GM21723 (cell line): ENCODE results near the gene THUMPD1.
"Not testable (repeated sequence)": the region's sequence is repeated elsewhere in the genome, so short reads cannot be mapped to it uniquely, and the experiment has no call there.

Source experiments
- ATAC-seq: cut with Tn5 transposase; IDR thresholded peaks from one replicate; pipeline ENCODE4 v1.9.1; 2021; ENCODE audit warnings: mild to moderate bottlenecking, moderate library complexity; ENCODE audit not compliant: unreplicated experiment

Gene THUMPD1

DNA sequence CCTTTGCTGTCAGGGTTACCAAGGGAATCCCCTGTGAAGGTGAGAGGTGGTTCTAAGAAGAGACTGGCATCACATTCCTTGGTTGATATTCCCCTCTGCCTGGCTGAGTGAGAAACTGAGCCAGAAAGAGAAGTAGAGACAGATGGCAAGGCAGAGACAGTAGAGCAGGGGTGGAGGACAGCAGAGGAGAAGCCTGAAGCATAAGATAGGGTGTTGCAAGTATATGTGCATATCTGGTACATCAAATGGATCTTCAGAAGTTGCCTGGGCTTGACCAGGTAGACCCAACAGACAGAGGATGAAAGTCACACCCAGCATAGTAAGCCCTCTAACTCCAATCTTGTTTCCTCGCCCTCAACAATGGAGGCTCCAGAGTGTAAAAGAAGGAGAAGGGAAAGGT lies 7.9 kb upstream of the THUMPD1 start:
- ATAC-seq, result no peak

- no peak for ATAC-seq
These were observed 5.6 kb upstream of the THUMPD1 start for GRCh38 chr16:20747030-20747816.

- no peak for ATAC-seq
These were observed 4.8 kb upstream of the THUMPD1 start for GRCh38 chr16:20746461-20746860.

- ATAC-seq, result no peak
These were observed 3.4 kb upstream of the THUMPD1 start for GRCh38 chr16:20744922-20745440.

GRCh38 chr16:20743591-20743990 lies 2.0 kb upstream of the THUMPD1 start:
- no peak for ATAC-seq

DNA sequence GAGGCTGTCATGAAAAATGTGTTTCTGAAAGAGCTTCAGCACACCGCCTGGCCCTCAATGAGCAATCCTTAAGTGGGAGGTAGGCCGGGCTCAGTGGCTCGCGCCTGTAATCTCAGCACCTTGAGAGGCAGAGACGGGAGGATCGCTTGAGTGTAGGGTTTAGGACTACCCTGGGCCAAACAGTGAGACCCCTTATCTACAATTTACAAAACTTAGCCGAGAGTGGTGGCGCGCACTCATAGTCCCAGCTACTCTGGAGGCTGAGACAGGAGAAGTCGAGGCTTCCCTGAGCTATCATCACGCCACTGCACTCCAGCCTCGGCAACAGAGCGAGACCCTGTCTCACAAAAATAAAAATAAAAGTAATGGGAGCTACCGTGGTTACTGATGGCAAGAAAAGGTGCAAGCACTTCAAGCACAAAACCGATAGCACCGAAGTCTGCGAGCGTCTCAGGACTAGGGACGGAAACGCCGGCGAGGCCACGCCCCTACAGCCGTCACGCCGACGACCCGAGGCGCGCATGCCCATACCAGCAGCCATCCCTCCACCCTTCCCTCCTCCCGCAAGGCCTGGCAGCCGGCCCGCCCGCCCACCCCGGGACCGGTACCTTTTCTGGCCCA lies 607 bp downstream of the THUMPD1 start:
- ATAC-seq, result peak; percentile 86

DNA sequence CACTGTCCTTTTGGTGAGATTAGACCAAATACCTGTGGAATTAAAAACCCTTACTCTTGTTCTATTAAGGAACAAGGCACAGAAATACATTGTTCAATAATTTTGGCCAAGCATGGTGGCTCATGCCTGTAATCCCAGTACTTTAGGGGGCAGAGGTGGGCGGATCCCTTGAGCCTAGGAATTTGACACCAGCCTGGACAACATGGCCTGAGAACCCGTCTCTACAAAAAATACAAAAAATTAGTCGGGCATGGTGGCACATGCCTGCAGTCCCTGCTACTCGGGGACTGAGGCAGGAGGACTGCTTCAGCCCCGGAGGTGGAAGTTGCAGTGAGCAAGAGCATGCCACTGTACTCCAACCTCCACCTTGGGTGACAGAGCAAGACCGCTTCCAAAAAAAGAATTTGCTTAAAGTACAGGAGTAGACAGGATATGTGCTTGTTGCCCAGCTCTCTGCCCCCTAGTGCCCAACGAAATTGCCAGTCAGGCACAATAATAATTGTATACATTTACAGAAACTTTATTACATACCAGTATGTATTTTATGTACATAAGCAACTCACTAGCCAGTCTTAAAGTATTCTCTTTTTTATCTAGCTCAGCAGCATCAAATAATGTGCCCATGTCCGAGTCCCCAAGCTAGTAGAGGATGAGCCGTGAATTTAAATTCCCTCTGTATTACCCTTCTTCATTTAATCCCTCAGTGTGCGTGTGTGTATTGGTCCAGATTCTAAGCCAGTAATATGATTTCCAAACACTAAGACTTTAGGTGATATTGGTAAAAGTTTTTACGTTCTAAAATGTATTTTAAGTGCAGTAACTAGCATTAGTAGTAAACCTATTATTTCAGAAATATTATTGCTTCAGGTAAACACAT lies 1.4 kb downstream of the THUMPD1 start:
- no peak for ATAC-seq

GRCh38 chr16:20735490-20735889 lies 6.1 kb downstream of the THUMPD1 start:
- no peak for ATAC-seq

- ATAC-seq, result no peak
These were observed 6.8 kb downstream of the THUMPD1 start for GRCh38 chr16:20734782-20735181.

DNA sequence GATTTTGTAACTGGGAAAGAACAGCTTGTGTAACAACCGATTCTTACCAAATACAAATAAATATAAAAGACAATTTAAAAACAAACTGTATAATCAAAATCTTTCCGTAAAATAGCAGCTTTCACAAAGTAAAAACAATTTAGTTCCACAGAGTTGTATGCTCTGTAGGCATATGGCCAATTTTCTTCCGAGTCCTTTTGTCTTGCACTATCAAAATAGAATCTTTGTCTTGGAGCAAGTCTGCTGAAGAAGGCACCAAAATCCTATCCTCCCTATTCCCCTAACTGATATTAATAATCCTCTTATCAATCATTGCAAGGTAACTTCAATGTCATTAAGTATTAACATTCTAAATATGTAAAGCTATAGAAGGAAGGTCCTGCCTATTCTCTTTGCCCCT lies 7.6 kb downstream of the THUMPD1 start:
- ATAC-seq, result no peak

GRCh38 chr16:20729141-20729540 lies 12.5 kb downstream of the THUMPD1 start:
- ATAC-seq, result no peak

DNA sequence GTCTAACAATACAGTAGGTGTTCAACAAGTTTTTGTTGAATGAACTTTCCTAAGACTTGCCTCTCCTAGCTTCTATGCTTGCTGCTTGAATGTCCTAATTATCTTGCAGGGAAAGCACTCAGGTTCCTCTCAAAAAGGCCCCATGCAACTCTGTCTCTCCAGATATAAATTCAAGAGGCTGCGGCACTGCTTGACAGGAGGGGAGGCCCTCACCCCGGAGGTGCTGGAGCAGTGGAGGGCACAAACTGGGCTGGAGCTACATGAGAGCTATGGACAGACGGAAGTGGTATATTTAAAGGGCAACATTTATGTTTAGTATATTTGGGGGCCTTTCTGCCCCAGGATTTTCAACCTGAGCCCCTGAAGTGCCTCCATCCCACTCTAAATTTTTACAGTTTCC lies 14.4 kb downstream of the THUMPD1 start:
- ATAC-seq, result no peak

DNA sequence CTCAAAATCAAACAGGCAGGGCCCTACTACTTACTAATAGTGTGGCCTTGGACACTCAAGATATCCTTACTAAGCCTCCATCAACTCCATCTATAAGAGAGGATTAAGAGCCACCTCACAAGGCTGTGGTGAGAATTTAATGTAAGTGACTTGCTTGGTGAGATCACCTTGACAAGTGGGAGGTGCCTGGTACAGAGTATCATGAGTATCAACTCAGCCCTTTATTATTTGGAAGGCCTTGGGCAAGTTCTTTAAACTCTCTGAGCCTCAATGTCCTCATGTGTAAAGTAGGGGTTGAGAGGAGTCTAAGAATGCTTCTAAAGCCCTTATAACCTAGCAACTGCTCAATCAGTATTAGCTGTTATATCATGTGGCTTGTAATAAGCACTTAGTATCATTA lies 15.0 kb downstream of the THUMPD1 start:
- no peak for ATAC-seq

DNA sequence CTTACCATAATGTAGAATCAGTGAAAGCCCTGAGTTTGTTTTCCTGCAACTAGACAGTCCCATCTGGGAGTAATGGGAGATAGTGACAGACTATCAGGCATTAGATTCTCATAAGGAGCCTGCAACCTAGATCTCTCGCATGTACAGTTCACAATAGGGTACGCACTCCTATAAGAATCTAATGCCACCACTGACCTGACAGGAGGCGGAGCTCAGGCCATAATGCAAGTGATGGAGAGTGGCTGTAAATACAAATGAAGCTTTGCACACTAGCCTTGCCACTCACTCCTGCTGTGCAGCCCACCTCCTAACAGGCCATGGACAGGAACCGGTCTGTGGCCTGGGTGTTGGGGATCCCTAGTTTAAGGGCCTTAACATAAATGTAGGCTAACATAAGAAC lies 21.4 kb downstream of the THUMPD1 start:
- ATAC-seq, result no peak

DNA sequence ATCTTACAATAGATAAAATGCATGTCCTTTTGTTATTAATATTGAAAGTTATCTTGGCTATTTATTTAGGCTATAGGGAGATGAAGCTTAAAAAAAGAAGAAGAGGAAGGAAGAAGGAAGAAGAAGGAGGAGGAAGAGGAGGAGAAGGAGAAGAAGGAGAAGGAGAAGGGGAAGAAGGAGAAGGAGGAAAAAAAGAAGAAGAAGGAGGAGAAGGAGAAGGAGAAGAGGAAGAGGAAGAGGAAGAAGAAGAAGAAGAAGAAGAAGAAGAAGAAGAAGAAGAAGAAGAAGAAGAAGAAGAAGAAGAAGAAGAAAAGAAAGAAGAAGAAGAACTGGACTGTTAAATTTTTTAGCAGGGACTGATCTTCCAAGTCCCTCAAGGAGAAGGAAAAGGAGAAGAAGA lies 23.9 kb downstream of the THUMPD1 start:
- ATAC-seq, result not testable (repeated sequence)

- ATAC-seq, result no peak
These were observed 30.2 kb downstream of the THUMPD1 start for GRCh38 chr16:20711277-20711911.

DNA sequence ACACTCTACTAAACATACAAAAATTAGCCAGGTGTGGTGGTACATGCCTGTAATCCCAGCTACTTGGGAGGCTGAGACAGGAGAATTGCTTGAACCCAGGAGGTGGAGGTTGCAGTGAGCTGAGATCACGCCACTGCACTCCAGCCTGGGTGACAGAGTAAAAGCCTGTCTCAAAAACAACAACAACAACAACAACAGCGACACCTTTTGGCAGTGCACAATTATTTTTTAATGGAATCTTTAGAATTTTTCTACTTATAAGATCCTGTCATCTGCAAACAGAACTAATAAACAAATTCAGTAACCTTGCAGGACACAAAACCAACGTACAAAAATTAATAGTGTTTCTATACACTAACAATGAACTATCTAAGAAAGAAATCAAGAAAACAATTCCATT lies 33.5 kb downstream of the THUMPD1 start:
- ATAC-seq, result not testable (repeated sequence)

DNA sequence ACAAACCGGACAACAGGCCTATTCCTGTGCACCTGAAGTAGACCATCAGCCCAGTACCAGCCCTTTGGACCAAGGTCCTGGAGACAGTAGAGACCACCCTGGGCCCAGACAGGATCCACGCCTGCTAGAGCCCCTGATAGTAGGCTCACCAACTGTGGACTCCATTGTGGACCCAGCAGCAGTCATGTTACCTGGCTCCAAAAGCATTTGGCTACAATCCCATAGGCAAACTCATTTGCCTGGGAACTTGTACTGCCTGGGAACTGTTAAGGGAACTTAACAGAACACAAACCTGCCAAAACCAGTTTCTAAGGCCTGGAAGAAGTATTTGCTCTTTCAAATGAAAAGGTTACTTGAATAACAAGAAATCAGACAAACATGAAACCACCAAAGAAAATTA lies 34.2 kb downstream of the THUMPD1 start:
- no peak for ATAC-seq

GRCh38 chr16:20705972-20706371 lies 35.6 kb downstream of the THUMPD1 start:
- not testable (repeated sequence) for ATAC-seq

GRCh38 chr16:20704281-20704680 lies 37.3 kb downstream of the THUMPD1 start:
- ATAC-seq, result no peak

DNA sequence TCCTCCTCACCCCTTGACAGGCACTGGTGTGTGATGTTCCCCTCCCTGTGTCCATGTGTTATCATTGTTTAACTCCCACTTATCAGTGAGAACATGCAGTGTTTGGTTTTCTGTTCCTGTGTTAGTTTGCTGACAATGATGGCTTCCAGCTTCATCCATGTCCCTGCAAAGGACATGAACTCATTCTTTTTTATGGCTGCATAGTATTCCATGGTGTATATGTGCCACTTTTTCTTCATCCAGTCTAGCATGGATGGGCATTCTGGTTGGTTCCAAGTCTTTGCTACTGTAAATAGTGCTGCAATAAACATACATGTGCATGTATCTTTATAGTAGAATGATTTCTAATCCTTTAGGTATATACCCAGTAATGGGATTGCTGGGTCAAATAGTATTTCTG lies 39.9 kb downstream of the THUMPD1 start:
- ATAC-seq, result not testable (repeated sequence)
